Stimulated activated CD8-positive, alpha-beta memory T cell treated with anti-CD3 and anti-CD28 coated beads, Interleukin-4, amount 100 ng/mL, for 48 hours (primary cell): ENCODE measurements around the gene RCC2.
"Not testable (repeated sequence)": the region's sequence is repeated elsewhere in the genome, so short reads cannot be mapped to it uniquely, and the experiment has no call there.

Experiments used
- DNase-seq: peaks from one replicate; pipeline ENCODE4 v3.0.0-alpha.2; 2020

The RCC2 gene

GRCh38 chr1:17416389-17416788 is 23.1 kb downstream of the RCC2 start:
- DNase-seq, result no peak

- DNase-seq, result no peak
Observed at GRCh38 chr1:17414022-17414421, 25.5 kb downstream of the RCC2 start.

DNA sequence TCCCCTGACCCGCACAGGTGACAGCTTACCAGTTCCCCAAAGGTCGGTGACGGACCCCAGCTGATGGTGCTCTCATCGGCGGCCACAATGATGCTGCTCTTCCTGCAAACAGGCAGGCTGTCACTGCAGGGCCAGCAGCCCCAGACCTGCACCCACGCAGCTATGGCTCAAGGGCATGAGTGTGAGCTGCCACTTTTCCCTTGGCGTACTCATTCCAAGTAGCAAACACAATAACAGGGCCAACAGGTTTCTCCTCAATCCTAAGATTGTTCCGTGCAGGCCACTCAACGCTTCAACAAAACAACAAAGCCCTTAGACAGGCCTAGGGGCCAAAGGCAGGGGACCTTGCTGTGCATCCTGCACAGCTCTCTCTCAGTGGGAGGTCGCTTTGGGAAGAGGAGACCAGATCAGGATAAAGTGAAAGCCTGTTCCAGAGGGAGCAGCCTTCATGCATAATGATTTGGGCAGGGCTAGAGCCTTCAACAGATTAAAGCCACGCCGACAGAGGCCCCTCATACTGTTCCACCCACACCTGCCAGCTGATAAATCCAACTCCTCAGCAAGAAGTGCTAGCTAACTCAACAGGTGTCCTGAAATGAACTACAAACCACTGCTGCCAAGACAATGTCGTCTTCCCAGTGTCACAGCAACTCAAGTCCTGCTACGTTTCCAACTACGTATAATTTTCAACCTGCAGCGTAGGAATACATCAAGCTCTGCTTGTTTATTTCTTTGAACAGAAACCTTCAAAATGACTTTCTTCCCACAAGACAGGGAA is 27.2 kb downstream of the RCC2 start:
- DNase-seq, result no peak

DNA sequence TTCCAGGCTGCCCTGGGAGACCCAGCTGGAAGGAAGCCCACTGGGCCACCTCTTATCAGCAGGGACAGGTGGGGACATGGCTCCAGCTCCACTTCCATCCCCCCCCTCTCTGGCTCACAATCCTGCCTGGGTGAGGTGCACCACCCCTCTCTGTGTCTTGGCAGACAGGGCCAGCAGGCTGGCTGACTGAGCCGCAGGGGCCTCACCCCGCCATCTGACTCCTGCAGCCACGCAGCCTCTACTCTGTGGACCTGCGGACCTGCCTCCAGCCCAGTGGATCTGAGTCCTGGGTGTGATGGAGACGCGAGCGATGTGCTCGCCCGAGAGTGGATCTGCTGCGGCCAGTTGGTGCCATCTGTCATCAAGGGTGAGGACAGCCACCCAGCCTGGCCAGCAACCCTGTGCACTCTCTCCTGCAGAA is 30.1 kb downstream of the RCC2 start:
- DNase-seq, result no peak

DNA sequence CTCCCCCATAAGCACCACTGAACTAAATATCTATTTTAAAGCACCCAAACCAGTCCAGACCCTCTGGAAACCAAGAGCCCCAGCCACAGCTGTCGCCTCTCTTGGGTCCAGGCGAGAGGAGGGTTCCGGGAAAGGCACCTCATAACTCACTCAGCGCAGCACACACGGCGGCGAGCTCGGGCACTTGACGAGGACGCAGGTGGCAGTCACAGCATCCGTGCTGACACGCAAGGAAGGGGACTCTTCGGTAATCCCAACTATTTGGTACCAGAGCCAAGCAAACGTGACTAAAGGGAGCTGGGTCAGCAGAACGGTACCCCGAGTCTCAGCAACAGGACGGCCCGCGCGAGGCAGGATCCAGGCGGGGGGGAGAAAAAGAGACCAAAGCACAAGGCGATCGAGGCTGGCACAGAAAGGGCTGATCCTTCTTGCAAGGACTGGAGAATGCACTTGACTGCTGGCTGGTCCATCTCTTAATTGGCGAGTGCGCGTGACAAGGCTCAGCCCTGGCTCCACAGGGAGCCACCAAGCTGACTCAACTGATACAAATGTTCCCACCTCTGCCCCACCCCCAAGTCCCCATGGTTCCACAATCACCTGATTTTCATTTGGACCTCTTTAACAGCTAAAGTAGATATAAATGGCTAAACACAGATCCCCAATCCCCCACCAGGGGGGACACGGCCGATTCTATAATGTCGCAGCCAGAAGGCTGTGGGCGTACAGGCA is 31.5 kb downstream of the RCC2 start:
- not testable (repeated sequence) for DNase-seq

DNA sequence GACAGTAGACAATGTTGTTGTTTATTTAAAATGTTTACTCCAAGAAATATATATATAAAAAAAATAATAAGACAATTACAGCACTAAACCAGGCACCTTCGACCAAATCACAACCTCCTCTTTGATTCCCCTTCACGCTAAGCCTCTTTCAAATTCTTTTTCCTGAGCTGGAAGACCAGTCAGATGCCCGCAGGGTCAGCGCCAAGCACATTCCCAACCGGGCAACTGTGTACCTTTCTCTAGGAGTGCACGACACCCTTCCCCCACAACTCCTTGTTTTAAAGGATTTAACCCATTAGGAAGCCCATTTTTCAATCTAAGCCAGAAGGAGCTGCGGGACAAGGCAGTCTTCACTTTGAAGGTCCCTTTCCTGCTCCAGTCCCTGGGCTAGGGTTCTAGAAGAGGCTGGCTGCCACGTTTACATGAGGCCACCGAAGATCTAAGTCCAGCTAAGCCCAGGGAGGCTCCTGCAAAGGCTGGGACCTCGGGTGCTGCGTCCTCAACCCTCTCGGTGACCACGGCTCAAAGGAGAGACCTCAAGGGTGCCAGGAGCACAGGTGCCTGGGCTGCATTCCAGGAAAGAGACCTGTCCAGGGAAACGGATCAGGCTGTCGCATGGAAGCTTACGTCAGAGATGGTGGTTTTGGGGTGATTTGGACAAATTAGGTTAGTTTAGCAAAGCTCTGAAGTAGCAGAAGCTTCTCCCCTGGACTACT is 32.6 kb downstream of the RCC2 start:
- DNase-seq, result not testable (repeated sequence)

DNA sequence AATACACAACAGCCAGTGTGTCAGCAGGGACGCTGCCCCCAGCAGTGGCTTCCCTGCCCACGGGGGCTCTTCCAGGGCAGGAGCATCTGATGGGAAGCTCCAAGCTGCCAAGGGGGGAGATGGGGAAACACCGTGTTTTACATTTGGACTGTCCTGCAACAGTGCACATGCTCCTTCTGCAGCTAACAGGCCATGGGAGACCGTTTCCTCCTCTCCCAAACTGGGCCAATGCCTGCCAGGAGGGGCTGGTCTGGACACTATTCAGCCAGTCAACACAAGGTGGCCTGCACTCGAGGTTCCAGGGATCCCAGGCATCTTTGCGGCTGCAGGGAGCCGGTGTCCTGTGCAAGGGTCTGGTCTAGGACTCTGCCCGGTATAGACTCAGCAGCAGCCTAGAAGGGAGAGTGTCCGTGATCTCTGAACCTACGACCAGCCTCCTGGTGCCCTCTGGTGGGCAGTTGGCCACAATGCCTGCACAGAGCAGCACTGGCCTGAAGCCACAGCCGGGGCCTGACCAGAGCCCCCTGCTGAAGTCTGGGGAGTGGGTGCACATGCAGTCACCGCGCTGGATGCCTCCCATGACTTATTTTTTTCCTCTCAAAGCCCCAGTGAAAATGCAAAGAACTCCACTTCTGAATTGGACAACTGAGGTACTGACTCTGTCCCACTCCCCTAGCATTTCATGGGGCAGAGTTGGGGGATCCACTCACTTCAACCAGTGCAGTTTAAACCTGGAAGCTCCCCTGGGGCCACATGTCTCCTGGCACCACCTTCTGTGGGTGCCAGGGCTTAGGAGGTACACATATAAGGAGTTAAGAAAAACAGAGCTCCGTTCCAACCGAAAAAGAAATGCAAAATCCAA is 33.3 kb downstream of the RCC2 start:
- peak; percentile 64 for DNase-seq

DNA sequence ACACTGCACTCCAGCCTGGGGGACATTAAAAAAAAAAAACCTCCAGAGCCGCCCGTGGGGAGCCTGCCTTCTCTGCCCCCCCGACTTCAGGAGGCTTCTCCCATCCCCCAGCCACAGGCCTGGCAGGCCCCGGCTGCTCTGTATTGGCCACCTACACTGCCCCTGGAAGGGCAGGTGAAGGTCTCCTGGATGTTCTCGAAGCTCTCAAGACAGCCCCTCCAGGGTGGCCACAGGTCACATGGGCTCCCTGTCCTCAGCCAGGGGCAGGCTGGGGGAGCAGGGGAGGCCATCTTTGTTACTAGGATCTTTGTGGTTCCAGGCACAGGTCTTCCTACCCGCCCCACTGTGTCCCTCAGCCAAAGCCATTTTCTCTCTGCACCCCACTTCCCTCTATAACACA is 34.7 kb downstream of the RCC2 start:
- no peak for DNase-seq

GRCh38 chr1:17404034-17404684 is 35.3 kb downstream of the RCC2 start:
- no peak for DNase-seq

- DNase-seq, result no peak
Observed at GRCh38 chr1:17403081-17403480, 36.4 kb downstream of the RCC2 start.

- DNase-seq, result no peak
Observed at GRCh38 chr1:17401841-17402240, 37.6 kb downstream of the RCC2 start.

DNA sequence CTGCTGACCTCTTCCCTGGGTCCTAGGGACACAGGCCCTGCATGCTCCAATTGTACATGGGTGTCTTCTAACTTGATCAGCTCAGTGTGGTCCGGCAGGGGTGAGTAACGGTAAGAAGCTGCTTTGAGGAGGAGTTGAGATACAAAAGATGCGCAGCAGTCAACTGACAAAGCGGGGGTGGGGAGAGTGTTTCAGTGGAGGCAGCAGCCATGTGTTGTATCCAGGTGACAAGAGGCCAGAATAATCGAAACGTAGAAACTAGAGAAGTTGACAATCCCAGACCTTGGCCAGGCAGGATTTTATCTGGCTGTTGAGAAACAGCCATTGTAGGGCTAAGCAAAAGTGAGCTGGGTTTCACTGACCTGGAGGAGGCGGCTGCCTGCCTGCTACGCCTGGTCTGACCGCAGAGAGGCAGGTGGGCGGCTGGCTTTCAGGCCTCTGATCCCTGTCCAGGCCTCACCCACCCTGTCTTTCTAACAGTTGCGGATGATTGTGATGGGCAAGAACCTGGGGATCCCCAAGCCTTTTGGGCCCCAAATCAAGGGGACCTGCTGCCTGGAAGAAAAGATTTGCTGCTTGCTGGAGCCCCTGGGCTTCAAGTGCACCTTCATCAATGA is 38.6 kb downstream of the RCC2 start:
- DNase-seq, result no peak

DNA sequence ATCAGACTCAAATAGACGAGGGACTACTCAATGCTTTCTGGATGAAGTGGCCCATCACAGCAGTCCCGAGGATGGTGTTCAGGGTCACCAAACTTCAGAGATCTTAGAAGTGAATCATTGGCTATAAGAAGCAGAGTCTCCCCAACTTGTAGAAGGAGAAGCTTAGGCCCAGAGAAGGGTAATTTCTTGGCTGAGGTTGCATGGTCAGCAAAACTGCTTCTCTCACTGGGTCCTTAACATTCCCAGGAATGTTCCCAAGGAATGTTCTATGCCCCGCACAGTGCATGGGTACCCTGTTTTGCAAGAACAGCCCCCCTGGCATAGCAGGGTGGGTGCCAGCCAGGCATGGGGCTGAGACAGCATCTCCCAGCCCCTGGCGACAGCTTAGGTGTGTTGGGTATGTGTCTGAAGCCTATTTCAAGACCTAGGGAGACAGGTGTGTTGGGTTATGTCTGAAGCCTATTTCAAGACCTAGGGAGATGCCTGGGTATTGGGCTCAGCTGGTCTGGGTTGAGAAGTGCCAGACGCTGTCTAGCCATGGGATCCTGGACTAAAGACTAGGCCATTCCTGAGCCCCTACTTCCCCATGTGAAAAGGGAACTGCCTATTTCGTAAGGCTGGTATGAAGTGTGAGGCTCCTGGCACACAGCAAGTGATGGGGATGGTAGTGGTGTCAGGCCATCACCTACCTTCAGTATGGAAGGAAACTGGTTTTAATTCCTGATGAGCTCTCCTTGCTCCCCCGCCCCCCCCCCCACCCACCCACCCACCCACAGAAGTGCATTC is 41.4 kb downstream of the RCC2 start:
- DNase-seq, result no peak

- DNase-seq, result no peak
Observed at GRCh38 chr1:17393230-17393629, 46.2 kb downstream of the RCC2 start.

DNA sequence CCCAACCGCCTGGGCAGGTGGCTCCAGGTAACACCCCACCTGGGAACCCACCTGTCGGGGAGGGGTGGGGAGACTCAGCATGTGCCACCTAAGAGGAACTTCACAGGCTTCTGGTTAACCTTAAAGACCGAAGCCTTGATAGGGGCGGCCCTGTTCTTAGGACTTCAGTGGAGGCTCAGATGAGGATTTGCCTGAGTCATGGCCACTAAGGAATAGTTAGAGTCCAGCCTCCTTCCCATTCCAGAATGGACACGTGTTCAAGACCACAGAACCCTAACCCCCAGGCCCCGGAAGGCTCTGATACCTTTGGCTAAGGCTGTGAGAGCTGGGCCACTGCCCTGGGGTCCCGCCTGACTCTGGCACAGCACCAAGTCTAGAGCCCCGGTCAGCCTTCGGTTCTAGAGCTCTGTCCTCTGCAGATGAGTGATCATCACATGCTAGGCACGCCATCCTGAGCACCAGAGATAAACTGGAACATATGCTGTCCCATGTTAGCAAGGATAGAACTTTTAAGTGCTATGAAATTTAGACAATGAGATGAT is 47.2 kb downstream of the RCC2 start:
- DNase-seq, result no peak

DNA sequence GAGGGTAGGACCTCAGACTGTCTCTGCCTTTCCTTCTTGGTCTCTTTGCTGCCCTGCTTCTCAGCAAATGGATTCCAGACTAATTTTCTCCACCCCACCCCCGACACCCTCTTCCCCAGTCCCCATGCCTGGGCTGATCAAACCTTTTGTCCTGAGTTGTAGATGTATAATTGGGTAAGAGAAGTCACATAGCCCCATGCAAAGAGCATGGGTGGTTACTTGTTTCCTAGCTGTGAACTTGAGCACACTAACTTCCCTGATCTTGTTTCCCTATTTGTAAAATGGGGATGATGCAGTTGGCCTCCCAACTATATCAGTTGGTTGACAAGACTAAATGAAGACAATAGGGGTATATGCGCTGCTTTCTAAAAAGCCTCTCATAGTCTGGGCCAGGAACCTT is 58.3 kb downstream of the RCC2 start:
- DNase-seq, result no peak

DNA sequence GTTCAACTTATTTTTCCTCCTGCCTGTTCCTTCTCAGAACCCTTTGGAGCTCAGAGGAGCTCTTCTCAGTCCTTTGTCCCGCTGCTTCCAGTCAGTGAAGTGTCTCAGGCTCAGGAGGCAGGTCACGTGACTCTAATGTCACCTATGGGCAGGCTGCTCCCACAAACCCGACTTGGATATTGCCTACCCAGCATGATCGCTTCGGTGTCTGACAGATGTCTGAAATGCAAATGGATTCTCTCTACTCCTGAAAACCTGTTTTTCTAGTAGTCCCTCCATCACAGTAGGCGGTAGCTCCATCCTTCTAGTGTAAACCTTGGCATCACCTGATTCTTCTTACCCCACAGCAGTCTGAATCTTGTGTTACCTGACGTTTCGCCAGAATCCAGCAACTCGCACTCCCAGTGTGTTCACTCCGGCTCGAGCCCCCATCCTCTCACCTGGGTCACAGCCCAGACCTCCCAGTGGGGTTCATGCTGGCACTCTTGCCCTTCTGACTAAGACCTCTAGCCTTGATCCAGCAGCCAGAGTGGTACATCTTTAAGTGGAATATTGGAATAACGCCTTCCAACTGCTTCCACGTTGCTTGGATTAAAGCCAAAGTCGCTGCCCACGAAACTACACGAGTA is 62.0 kb downstream of the RCC2 start:
- no peak for DNase-seq

DNA sequence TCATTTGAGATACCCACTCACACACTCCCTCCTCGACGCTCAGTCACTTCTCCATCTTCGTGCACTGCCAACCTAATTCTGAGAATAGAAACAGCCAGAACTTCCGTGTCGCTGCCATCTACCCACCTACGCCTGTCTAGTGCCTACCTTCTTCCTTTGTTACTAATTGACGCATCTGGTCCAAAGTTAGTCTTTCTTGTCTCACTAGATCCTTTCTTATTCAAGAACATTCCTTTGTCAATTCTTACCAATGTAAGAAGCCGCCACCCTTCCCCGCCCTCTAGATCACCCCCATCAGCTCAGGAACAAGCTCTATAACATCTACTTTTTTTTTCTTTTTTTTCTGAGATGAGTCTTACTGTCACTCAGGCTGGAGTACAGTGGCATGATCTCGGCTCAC is 63.8 kb downstream of the RCC2 start:
- no peak for DNase-seq

- DNase-seq, result no peak
Observed at GRCh38 chr1:17372955-17373354, 66.5 kb downstream of the RCC2 start.

DNA sequence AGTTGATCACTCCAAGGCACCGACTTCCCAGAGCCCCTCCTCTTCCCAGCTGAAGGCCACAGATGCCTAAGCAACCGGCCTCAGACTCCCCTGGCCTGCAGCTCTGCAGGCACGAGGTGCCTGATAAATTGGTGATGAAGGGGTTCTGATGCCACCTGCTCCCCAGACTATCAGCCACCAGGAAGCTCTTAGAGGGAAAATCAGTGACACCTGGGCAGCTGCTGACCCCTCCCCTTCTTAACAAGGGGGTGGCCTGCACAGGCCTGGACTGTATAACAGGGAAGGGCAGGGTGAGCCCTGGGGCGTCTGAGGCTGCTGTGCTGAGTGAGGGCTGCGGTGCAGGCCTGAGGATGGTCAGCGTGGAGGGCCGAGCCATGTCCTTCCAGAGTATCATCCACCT is 67.6 kb downstream of the RCC2 start, which contains the start of gene PADI6:
TSS of gene PADI6 (plus strand) at position 301 of the 400 bp plus-strand sequence. CDS start at position 351, 50 bp downstream.
- no peak for DNase-seq
